GM10266 (cell line): ENCODE results near the gene AFF1.
A peak's percentile ranks its signal among the peaks of the same experiment; 100 is the strongest.

Experiments used
- DNase-seq: peaks from one replicate; pipeline ENCODE4 v3.0.0; 2012; ENCODE audit errors: extremely low spot score
- CTCF ChIP-seq: IDR thresholded peaks from 2 replicates; pipeline ENCODE4 v1.5.1; 2012; ENCODE audit warnings: mild to moderate bottlenecking, low read depth; ENCODE audit not compliant: control insufficient read depth, insufficient read depth; ENCODE audit errors: missing control alignments

Gene AFF1, protein sequence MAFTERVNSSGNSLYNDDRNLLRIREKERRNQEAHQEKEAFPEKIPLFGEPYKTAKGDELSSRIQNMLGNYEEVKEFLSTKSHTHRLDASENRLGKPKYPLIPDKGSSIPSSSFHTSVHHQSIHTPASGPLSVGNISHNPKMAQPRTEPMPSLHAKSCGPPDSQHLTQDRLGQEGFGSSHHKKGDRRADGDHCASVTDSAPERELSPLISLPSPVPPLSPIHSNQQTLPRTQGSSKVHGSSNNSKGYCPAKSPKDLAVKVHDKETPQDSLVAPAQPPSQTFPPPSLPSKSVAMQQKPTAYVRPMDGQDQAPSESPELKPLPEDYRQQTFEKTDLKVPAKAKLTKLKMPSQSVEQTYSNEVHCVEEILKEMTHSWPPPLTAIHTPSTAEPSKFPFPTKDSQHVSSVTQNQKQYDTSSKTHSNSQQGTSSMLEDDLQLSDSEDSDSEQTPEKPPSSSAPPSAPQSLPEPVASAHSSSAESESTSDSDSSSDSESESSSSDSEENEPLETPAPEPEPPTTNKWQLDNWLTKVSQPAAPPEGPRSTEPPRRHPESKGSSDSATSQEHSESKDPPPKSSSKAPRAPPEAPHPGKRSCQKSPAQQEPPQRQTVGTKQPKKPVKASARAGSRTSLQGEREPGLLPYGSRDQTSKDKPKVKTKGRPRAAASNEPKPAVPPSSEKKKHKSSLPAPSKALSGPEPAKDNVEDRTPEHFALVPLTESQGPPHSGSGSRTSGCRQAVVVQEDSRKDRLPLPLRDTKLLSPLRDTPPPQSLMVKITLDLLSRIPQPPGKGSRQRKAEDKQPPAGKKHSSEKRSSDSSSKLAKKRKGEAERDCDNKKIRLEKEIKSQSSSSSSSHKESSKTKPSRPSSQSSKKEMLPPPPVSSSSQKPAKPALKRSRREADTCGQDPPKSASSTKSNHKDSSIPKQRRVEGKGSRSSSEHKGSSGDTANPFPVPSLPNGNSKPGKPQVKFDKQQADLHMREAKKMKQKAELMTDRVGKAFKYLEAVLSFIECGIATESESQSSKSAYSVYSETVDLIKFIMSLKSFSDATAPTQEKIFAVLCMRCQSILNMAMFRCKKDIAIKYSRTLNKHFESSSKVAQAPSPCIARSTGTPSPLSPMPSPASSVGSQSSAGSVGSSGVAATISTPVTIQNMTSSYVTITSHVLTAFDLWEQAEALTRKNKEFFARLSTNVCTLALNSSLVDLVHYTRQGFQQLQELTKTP

DNA sequence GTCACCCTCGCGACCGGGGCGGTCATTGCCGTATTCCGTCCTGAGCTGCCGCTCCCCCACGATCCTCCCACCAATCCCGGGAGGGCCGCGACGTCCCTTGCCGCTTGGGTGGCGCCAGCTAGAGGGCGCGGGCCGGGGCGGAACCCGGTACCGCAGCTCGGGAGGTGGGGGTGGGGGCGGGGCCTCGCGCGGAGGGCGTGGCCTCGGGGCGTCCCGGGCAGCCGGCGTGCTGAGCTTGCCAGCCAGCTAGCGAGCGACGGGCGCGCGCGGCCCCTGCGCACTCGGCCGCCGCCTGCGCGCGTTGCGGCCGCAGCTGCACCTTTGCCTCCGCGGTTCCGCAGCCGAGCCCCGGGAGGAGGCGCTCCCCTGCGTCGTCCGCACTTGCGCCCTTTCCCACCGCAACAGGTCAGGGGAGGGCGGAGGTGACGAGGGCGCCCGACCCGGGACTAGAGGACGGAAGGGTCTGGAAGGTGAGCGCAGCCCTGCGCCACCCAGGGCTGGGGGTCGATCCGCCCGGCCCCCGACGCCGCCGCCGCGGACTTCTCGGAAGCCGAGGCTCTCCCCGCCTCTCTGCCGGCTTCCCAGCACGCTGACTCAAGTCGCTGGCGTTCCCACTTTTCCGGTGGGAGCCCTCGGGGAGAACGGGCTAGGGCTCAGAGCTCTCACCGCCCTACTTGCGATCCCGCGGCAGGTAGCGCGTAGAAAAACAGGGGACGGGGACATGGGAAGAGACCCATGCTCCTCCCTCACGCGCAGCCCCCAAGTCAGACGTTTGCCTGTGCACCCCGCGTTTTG lies at the start of gene AFF1:
Gene AFF1, plus strand, starts transcription at position 241 of the 795 bp plus-strand sequence. CDS start 13,523 bp downstream, outside the sequence.
- peak; percentile 44 for TF ChIP-seq CTCF
- DNase-seq, result peak; percentile 95

DNA sequence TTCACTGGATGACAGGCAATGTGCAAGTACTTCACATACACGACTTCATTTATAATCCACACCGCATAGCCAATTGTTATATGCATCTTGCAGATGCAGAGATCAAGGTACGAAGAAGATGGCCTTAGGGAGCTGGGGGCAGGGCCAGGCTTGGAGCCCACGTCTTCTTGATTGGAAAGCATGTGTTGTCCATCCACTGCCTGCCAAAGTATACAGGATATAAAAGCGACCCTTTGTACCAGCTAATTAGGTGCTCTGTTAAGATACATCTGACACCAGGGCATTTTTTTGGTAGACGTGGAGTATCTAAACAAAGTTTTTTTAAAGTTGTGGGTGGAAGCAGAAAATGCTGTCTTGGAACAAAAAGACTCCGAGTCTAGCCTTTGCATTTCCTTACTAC lies 44.0 kb upstream of the AFF1 start:
- no peak for DNase-seq
- no peak for TF ChIP-seq CTCF

GRCh38 chr4:86891762-86892635 lies 42.8 kb upstream of the AFF1 start, which contains the start of gene C4orf36:
C4orf36 (minus strand) TSS chr4:86892422; CDS start chr4:86891520, 902 bp downstream.
- peak; percentile 62 for DNase-seq
- no peak for TF ChIP-seq CTCF

DNA sequence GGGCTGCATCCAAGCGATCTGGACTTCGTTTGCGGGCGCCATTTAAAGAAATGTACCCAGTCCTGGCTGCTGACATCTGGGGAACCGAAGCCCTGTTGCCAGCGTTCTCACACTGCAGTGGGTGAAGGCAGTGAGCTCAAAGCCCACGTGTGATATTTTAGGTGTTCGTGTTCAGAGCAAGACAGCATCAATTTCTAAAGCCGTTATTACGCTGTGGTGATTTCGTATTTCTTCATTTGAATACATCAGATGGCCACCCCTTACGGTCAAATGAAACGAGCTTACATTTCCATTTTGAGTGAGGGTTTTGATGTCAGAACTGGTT lies 42.2 kb upstream of the AFF1 start:
- no peak for TF ChIP-seq CTCF
- no peak for DNase-seq

DNA sequence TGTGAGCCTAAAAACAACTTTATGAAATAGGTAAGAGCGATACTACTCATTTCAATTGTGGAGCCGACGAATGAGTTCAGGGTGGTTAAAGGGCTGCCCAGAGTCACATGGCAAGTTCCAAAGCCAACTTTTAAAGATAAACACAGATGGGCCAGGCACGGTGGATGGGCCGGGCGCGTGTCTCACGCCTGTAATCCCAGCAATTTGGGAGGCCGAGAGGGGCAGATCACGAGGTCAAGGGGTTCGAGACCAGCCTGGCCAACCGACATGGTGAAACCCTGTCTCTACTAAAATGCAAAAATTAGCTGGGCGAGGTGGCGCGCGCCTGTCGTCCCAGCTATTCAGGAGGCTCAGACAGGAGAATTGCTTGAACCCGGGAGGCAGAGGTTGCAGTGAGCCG lies 41.7 kb upstream of the AFF1 start:
- no peak for TF ChIP-seq CTCF
- no peak for DNase-seq

DNA sequence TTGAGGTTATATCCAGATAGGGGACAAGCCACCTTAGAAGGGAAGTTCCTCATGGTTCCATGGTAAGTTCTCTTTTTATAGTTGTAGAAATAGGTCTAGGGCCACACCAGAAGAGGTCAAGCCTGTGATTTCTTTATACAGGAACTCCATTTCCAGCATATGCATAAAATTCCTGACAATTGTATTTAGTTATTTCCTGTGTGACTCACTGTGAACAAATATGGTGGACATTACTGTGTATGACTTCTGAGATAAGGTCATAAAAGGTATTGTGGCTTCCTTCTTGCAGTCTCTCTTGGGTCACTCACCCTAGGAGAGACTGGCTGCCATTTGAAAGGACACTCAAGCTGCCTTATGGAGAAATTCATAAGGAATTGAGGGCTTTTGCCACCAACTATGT lies 40.4 kb upstream of the AFF1 start:
- DNase-seq, result no peak
- no peak for TF ChIP-seq CTCF
